ENCODE data around the gene EPB41L4A.

Gene EPB41L4A

DNA sequence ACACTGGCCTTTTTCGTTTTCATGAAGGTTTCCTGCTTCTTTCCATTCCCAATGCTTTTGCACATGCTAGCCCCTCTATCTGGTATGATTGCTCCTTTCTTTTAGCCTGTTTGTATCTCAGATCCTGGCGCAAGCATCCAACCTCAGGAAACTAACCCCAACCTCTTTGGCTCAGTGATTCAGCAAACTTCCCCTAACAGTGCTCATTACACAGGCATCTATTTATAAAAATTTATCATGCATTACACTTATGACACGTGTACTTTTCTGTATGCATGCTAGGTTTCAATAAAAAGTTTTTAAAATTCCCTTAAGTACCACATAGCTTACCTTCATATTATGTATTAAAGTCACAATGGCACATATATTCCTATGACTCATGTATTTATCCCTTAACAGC, 218.9 kb downstream of the EPB41L4A start:
- DNase-seq, result no peak

GRCh38 chr5:112196584-112196983, 222.5 kb downstream of the EPB41L4A start:
- DNase-seq, result no peak

GRCh38 chr5:112195924-112196323, 223.2 kb downstream of the EPB41L4A start:
- DNase-seq, result no peak

DNA sequence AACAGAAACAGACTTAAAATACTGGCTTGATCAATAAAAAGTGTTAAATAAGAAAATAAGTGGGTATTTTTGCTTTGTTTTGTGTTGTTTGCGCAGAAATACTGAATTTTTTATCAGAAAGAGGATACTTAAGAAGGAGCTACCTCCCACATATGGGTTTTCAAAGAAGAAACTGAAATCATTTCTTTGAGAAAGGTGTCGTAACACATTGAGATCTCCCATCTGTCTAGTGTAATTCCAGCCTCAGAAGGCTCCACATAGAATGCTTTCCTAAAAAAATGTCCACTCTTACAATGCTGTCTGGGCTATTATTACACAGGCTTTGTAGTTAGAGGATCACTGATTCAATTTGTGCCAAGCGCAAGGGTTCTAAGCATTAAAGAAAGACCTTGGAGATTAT, 226.2 kb downstream of the EPB41L4A start:
- DNase-seq, result no peak

DNA sequence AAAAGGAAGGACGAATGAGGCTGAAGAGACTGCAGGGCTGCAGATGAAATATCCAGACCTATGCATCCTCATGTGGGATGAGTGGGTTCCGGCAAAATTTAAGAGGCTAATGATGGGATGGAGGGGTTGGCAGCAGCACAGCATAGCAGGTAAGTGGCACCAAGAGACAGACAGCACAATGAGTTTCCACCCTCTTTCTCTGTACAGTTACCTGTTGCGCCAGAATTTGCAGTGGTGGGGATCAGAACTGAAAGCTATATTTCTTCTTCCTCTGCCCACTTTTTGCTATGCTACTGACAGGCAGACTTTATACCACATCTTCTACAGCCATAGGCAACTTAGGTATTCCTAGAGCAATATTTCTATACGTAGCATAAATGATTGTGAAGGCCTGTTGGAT, 227.0 kb downstream of the EPB41L4A start:
- DNase-seq, result no peak

DNA sequence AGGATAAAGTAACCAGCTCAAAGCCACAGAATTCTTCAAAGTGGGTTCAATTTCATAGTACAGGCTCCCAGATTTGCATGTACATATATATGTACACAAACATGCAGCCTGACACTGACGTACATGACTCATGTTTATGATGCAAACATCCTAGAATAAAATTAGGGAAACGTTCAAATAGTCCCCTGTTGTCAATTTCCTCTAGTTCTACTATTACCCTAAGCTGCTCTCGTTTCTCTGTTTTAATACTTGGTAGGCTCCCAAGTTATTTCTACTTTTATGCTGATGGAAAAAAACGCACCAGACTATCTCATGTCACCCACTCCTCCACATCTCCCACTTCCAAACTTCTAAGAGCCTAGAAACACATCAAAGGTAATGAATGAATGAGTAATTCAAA, 229.7 kb downstream of the EPB41L4A start:
- no peak for DNase-seq

- DNase-seq, result no peak
Observed at GRCh38 chr5:112186401-112186990, 232.6 kb downstream of the EPB41L4A start.

GRCh38 chr5:112183874-112184273, 235.2 kb downstream of the EPB41L4A start:
- DNase-seq, result no peak

GRCh38 chr5:112183103-112183711, 235.9 kb downstream of the EPB41L4A start:
- no peak for DNase-seq

DNA sequence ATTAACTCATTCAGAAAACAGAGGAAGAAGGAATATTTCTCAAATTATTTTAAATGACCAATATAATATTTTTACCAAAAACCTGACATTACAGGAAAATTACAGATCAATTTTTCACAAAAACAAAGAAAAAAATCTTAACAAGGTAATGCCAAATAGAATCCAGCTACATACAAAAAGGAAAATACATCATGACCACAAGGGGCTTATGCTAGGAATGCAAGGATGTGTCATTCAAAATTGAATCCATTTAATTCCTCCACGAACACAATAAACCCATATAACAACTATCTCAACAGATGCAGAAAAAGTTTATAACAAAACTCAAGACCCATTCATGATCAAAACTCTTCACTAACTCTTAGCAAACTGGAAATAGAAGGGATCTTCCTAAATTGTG, 239.8 kb downstream of the EPB41L4A start:
- DNase-seq, result no peak

- peak; percentile 12 for DNase-seq
Observed at GRCh38 chr5:112174959-112175594, 244.0 kb downstream of the EPB41L4A start.

- DNase-seq, result no peak
Observed at GRCh38 chr5:112165897-112166737, 253.0 kb downstream of the EPB41L4A start.

GRCh38 chr5:112165399-112165798, 253.7 kb downstream of the EPB41L4A start:
- DNase-seq, result no peak

GRCh38 chr5:112163435-112163834, 255.6 kb downstream of the EPB41L4A start:
- no peak for DNase-seq

GRCh38 chr5:112161392-112161748, 257.7 kb downstream of the EPB41L4A start:
- DNase-seq, result no peak

DNA sequence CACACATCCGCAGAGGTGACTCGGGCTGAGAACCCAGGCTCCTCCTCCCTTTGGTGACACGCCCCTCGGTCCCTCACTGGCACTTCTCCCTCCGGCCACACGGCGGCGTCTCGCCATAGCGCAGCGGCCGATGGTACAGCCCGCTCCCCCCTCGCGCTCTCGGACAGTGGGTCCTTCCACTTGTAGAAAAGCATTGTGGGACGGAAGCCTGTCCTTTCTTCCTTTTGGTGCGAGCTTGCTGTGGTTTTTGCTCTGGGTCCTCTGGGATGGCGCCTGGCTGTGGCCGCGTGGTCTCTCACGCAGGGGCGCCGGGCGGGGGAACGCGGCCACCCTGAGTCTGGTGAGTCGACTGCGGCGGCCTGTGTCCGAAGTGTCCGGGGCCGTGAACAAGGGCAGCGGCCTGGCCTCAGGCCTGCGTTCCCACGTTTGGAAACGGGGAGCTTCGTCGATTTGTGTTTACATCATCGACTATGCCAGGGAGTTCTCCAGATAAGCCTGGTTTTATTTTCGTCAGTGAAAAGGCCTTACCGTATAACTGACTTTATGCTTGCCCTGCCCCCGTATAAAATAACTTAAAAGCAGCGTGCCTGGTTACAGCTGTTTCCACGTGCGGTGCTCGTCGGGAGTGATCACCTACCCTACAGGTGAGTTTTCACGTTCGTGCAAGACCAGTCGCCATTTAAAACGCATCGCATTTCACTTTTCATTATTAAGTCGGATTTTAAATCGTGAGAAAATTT, 258.3 kb downstream of the EPB41L4A start:
- DNase-seq, result peak; percentile 74

- DNase-seq, result no peak
Observed at GRCh38 chr5:112159435-112159834, 259.6 kb downstream of the EPB41L4A start.

GRCh38 chr5:112156211-112156610, 262.9 kb downstream of the EPB41L4A start:
- no peak for DNase-seq

- DNase-seq, result no peak
Observed at GRCh38 chr5:112154940-112155686, 264.0 kb downstream of the EPB41L4A start.

GRCh38 chr5:112149727-112150126, 269.4 kb downstream of the EPB41L4A start:
- DNase-seq, result no peak

- peak; percentile 46 for DNase-seq
Observed at GRCh38 chr5:112146323-112147226, 272.5 kb downstream of the EPB41L4A start.

All from NCI-H2107 (cell line).